LNCAP (cell line): ENCODE measurements around the gene FHIT.

ENCODE experiments used
- CTCF ChIP-seq: fragments of 450-650 bp; IDR thresholded peaks from 2 replicates; pipeline ENCODE4 v1.5.1; 2017; ENCODE audit warnings: mild to moderate bottlenecking

FHIT gene

DNA sequence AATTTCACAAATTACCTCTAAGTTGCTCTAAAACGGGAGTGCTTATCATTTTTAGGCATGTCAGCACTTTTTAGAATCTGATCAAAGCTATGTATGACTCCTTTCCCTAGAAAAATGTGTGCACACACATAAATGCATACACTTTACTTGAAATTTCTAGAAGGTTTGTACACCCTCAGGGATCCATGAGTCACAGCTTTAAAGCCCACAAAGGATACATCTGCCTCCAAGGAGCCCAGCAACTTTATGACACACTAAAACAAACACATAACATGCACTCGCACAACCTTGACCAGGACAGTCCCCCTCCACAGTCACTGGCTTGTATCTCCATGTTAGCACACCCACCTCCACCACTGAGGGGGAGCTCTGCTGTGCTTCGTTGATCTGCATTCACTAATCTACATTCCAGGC is 1479.5 kb downstream of the FHIT start:
- TF ChIP-seq CTCF, result no peak

GRCh38 chr3:59769127-59769750 is 1482.0 kb downstream of the FHIT start:
- TF ChIP-seq CTCF, result no peak

- no peak for TF ChIP-seq CTCF
Observed at GRCh38 chr3:59766200-59766872, 1484.9 kb downstream of the FHIT start.

- TF ChIP-seq CTCF, result no peak
Observed at GRCh38 chr3:59764171-59764570, 1487.1 kb downstream of the FHIT start.

DNA sequence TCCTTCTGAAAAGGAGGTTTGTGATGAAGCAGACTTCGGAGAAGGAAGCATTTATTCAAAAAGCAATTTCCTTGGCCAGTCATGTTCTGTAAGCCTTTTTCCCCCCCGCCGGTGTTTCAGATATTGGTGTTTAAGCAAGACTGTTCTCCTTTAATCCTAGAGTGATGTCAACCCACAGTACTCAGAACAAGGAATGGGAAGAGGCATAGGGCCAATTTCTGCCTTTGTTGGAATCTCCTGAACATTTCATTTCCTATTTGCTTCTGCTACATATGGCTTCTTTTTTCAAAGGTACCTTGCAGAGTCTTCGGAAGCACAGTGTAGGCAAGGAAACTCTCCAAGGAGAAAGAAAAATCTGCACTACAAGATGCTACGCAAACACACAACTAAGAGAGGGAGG is 1488.3 kb downstream of the FHIT start:
- TF ChIP-seq CTCF, result no peak

DNA sequence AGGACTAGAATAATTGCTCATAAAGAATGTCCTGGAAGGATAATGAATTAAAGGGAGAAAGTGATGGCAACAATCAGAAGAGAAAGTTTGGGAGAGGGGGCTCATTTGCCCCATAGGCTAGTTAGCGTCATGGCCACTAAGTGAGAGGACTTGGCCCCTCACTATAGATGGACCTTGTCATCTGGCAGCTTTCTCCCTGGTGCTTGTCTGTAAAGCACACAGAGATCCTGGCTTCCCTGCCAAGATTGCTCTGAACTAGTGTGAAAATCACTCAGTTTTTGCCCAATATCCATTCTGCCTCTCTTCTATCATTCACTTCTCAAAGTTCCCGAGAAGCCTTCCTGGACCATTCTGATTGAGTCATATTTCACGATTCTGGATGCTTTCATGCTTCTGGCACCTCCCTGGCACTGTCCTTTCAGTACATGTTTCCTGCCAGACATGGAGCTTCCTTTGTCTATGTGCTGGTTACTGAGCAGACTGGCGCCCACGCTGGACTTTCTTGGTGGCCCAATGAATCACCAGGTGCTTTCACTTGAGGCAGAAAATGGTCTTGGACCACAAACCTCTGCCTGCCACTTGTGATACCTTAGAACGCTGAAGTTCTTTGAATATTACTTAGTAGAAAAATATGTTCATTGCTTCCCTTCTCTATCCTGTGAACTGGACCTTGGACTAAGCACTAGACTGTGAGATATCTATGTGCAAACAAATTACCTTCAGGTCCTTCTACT is 1491.8 kb downstream of the FHIT start:
- no peak for TF ChIP-seq CTCF

GRCh38 chr3:59758672-59759071 is 1492.6 kb downstream of the FHIT start:
- no peak for TF ChIP-seq CTCF
